ENCODE measurements around the gene NEBL.

Gene NEBL

DNA sequence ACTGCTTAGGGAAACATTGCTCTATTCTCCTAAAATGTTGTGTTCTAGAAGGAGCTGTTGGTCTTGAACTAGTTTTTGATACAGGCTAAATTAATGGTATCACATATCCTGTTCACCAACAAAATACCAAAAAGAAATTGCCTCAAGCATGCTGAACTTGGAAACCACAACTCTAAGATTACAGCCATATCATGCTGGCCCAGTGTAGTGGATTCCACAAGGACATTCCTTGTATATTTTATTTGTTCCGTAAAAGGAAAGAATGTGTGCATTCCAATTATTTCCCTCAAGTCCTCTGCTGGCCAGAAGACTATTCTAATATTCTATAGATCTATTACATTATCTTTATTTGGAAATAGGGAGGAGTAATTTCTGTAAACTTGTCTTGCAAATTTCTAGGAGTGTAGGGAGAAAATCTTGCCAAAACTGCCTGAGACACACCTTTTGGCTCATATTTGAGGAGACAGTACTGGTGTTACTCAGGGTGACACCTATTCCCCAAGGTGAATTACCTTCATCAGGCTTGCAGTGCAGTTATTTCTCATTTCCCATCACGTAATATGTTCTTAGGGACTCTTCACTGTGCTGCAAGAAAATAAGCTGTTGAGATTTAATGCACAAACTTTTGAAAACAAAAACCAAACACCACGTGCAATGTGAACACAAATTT is 1.9 kb upstream of the NEBL start:
- Histone ChIP-seq H3K27me3 (replicated peaks; ENCODE audit: control insufficient read depth, insufficient read depth, low read length) (no peaks in the 10 kb centered on the region), H3K36me3 (ENCODE audit: control insufficient read depth, insufficient read depth, low read length) (no peaks in the 10 kb centered on the region), H3K4me3 (replicated peaks; ENCODE audit: low read depth, low read length) (no peak overlapping the region)
- TF ChIP-seq, protein P1, sequence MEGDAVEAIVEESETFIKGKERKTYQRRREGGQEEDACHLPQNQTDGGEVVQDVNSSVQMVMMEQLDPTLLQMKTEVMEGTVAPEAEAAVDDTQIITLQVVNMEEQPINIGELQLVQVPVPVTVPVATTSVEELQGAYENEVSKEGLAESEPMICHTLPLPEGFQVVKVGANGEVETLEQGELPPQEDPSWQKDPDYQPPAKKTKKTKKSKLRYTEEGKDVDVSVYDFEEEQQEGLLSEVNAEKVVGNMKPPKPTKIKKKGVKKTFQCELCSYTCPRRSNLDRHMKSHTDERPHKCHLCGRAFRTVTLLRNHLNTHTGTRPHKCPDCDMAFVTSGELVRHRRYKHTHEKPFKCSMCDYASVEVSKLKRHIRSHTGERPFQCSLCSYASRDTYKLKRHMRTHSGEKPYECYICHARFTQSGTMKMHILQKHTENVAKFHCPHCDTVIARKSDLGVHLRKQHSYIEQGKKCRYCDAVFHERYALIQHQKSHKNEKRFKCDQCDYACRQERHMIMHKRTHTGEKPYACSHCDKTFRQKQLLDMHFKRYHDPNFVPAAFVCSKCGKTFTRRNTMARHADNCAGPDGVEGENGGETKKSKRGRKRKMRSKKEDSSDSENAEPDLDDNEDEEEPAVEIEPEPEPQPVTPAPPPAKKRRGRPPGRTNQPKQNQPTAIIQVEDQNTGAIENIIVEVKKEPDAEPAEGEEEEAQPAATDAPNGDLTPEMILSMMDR (IDR thresholded peaks at IDR 0.05; ENCODE audit: insufficient read depth, low read length, poor library complexity, severe bottlenecking) = no peak
- no peak for DNase-seq (ENCODE audit: extremely low read depth, insufficient read length)

DNA sequence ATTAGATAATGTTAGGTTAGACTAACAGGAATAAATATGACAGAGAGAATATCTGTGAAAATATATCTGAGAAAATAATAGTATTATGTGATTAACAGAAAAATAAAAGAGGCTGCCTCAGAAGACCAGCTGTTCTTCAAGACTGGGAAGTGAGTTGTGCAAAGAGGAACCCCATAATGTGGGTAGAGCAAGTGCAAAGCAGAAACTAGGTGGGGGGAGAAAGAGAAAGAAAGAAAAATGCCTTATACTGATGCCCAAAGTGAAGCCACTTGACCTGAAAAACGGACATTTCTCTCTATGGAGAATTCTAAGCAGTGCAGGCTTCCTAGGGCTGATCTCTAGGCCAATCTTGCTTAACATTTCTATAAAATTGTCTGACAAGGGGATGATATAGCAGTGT is 3.8 kb downstream of the NEBL start:
- Histone ChIP-seq H3K36me3 (ENCODE audit: control insufficient read depth, insufficient read depth, low read length) (no peaks in the 10 kb centered on the region), H3K4me3 (replicated peaks; ENCODE audit: low read depth, low read length) (no peak overlapping the region), H3K27me3 (replicated peaks; ENCODE audit: control insufficient read depth, insufficient read depth, low read length) (no peaks in the 10 kb centered on the region; the same call in none of the 2 replicates)
- DNase-seq (ENCODE audit: extremely low read depth, insufficient read length) = no peak
- TF ChIP-seq, protein P1 (IDR thresholded peaks at IDR 0.05; ENCODE audit: insufficient read depth, low read length, poor library complexity, severe bottlenecking) = no peak

DNA sequence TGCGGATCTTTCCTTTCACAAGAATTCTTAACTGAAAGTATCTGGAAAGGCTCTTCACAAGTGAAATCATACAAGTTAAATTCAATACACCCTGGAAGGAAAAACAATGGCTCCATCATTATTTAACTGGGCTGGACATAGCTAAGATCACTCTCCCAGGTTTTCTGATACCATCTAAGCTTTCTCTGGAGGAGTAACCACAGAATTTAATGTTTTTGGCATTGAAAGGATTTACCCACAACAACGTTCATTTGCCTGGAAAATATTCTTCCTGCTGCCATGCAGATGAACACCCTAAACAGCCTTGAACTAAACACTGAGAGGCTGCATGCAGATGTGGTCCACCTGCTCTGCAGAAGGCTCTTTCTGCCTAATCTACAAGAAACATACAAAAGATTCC is 4.3 kb downstream of the NEBL start:
- Histone ChIP-seq H3K4me3 (replicated peaks; ENCODE audit: low read depth, low read length) (no peak overlapping the region), H3K27me3 (replicated peaks; ENCODE audit: control insufficient read depth, insufficient read depth, low read length) (no peaks in the 10 kb centered on the region; the same call in none of the 2 replicates), H3K36me3 (ENCODE audit: control insufficient read depth, insufficient read depth, low read length) (no peaks in the 10 kb centered on the region)
- TF ChIP-seq, protein P1 (IDR thresholded peaks at IDR 0.05; ENCODE audit: insufficient read depth, low read length, poor library complexity, severe bottlenecking) = no peak
- DNase-seq (ENCODE audit: extremely low read depth, insufficient read length) = no peak

DNA sequence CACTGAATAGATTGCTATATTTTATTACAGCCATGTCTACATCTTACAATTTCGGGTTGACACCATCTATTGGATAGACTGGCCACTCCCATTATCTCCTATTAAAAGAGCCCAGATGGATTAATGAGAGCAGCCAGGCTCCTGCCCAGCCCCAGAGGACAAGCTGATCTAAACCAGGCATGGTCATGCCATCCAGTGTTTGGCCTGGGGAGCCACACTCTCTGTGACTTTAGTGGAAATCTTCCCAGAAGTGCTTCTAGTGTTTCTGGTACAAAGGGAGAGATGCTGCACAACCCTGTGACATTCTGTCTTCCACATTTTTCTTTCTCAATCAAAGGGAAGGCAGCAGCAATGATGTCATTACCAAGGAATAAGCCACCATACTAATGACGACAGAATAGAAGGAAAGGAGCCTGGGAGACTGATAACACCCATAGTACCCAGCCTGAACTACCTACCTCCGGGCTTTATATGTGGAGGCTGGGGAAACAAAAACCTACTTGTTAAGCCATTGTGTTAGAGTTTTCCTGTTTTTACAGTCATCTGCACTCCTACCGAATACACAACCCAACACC is 5.0 kb downstream of the NEBL start:
- TF ChIP-seq, protein P1 (IDR thresholded peaks at IDR 0.05; ENCODE audit: insufficient read depth, low read length, poor library complexity, severe bottlenecking) = no peak
- Histone ChIP-seq H3K27me3 (replicated peaks; ENCODE audit: control insufficient read depth, insufficient read depth, low read length) (no peaks in the 10 kb centered on the region; the same call in none of the 2 replicates), H3K4me3 (replicated peaks; ENCODE audit: low read depth, low read length) (no peak overlapping the region), H3K36me3 (ENCODE audit: control insufficient read depth, insufficient read depth, low read length) (no peaks in the 10 kb centered on the region)
- no peak for DNase-seq (ENCODE audit: extremely low read depth, insufficient read length)

DNA sequence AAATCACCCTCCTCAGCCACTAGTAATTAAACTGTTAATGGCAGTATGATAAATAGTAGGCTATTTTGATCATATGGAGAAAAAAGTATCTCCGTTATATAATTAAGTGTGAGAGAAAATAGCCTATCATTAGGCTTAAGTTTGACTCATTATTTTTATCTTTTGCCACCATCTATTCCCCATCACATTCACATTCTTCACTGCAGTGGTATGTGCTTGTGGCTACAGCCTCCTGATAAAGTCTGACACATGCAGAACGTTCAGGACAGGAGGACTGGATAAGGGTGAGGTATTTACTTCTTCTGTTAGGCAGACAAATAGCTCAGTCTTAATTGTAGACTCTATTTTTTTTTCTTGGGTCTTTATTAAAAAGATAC is 5.8 kb downstream of the NEBL start:
- Histone ChIP-seq H3K27me3 (replicated peaks; ENCODE audit: control insufficient read depth, insufficient read depth, low read length) (no peaks in the 10 kb centered on the region; the same call in none of the 2 replicates), H3K4me3 (replicated peaks; ENCODE audit: low read depth, low read length) (no peak overlapping the region), H3K36me3 (ENCODE audit: control insufficient read depth, insufficient read depth, low read length) (no peaks in the 10 kb centered on the region)
- DNase-seq (ENCODE audit: extremely low read depth, insufficient read length) = no peak
- TF ChIP-seq, protein P1 (IDR thresholded peaks at IDR 0.05; ENCODE audit: insufficient read depth, low read length, poor library complexity, severe bottlenecking) = no peak

Data from GM06990 (cell line).